Measurements from ENCODE around the gene LIME1. TPM values are rescaled to one million over a fixed set of nuclear protein-coding genes. Genes with fewer than 3 reads are reported as not detected.

LIME1 gene
- total and polyA plus RNA-seq, 9 of the 15 experiments (the other 6 are each of a cell fraction or from before 2014, with no cell fraction given), result 0.11 to 17.1 (median 2.8) TPM; not detected in 2

DNA sequence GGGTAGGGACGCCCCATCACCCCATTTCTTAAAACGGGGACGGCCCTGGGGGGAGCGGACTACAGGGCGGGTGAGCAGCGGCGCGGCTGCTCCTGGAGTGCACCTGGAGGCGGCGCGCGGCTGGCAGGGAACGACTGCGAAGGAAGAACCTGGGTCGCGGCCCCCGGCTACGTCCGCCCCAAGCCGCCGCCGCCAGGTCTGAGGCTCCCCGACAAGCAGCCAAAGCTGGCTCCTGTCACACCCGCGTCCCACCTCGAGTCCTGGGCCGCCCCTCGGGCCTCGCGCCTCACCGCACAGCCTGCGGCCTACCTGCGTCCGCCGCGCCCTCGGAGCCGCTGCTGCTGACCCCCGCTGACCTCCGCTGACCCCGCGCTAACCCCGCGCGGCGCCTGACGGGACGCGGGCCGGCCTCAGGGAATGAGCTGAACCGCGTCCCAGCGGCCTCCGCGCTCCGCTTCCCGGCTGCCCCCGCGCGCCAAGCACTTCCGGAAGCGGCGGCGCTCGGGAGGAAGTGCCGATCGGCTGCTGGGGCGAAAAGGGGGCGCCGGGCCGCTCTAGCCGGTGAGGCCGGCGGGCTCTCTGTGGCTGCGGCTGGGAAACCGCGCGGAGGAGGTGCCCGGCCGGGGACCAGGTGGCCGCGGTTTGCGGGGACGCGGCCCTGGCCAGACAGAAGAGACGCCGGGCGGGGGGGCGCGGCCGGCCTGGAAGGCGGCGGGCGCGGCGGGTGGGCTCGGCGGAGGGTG lies 28.7 kb upstream of the LIME1 start, which contains the start of the genes ARFRP1 and ZGPAT (continued):
- TF ChIP-seq, protein P1, sequence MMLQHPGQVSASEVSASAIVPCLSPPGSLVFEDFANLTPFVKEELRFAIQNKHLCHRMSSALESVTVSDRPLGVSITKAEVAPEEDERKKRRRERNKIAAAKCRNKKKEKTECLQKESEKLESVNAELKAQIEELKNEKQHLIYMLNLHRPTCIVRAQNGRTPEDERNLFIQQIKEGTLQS (IDR thresholded peaks at IDR 0.05), result no peak
- TF ChIP-seq, protein P1 (CRISPR knock-in tag; conservative IDR thresholded peaks at IDR 0.05), result no peak
- TF ChIP-seq, protein P2, sequence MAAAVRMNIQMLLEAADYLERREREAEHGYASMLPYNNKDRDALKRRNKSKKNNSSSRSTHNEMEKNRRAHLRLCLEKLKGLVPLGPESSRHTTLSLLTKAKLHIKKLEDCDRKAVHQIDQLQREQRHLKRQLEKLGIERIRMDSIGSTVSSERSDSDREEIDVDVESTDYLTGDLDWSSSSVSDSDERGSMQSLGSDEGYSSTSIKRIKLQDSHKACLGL (CRISPR knock-in tag; IDR thresholded peaks at IDR 0.05; ENCODE audit: borderline replicate concordance, poor library complexity, severe bottlenecking), result no peak
- TF ChIP-seq ZNF354B (CRISPR knock-in tag; IDR thresholded peaks at IDR 0.05) (no peak), XRCC4 (IDR thresholded peaks at IDR 0.05; ENCODE audit: extremely low read depth, insufficient read depth, insufficient read length) (no peak), ZNF561 (CRISPR knock-in tag; conservative IDR thresholded peaks at IDR 0.05) (no peak), KDM2B (CRISPR knock-in tag; IDR thresholded peaks at IDR 0.05) (no peak), TRIM28 (IDR thresholded peaks at IDR 0.05) (no peak), ZNF217 (CRISPR knock-in tag; IDR thresholded peaks at IDR 0.05) (no peak), BRD9 (IDR thresholded peaks at IDR 0.05; ENCODE audit: low read depth, partially characterized antibody) (no peak), SMAD4 (CRISPR knock-in tag; conservative IDR thresholded peaks at IDR 0.05) (peak; percentile 76), ARHGAP35 (IDR thresholded peaks at IDR 0.05; ENCODE audit: partially characterized antibody) (no peak), ZNF253 (CRISPR knock-in tag; conservative IDR thresholded peaks at IDR 0.05) (no peak)
- TF ChIP-seq, protein P3, sequence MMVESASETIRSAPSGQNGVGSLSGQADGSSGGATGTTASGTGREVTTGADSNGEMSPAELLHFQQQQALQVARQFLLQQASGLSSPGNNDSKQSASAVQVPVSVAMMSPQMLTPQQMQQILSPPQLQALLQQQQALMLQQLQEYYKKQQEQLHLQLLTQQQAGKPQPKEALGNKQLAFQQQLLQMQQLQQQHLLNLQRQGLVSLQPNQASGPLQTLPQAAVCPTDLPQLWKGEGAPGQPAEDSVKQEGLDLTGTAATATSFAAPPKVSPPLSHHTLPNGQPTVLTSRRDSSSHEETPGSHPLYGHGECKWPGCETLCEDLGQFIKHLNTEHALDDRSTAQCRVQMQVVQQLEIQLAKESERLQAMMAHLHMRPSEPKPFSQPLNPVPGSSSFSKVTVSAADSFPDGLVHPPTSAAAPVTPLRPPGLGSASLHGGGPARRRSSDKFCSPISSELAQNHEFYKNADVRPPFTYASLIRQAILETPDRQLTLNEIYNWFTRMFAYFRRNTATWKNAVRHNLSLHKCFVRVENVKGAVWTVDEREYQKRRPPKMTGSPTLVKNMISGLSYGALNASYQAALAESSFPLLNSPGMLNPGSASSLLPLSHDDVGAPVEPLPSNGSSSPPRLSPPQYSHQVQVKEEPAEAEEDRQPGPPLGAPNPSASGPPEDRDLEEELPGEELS (CRISPR knock-in tag; IDR thresholded peaks at IDR 0.05; ENCODE audit: borderline replicate concordance), result no peak
- TF ChIP-seq, protein P4, sequence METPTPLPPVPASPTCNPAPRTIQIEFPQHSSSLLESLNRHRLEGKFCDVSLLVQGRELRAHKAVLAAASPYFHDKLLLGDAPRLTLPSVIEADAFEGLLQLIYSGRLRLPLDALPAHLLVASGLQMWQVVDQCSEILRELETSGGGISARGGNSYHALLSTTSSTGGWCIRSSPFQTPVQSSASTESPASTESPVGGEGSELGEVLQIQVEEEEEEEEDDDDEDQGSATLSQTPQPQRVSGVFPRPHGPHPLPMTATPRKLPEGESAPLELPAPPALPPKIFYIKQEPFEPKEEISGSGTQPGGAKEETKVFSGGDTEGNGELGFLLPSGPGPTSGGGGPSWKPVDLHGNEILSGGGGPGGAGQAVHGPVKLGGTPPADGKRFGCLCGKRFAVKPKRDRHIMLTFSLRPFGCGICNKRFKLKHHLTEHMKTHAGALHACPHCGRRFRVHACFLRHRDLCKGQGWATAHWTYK (CRISPR knock-in tag; IDR thresholded peaks at IDR 0.05), result peak; percentile 82
- TF ChIP-seq, protein P5, sequence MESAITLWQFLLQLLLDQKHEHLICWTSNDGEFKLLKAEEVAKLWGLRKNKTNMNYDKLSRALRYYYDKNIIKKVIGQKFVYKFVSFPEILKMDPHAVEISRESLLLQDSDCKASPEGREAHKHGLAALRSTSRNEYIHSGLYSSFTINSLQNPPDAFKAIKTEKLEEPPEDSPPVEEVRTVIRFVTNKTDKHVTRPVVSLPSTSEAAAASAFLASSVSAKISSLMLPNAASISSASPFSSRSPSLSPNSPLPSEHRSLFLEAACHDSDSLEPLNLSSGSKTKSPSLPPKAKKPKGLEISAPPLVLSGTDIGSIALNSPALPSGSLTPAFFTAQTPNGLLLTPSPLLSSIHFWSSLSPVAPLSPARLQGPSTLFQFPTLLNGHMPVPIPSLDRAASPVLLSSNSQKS (CRISPR knock-in tag; IDR thresholded peaks at IDR 0.05), result no peak
- TF ChIP-seq, protein P6, sequence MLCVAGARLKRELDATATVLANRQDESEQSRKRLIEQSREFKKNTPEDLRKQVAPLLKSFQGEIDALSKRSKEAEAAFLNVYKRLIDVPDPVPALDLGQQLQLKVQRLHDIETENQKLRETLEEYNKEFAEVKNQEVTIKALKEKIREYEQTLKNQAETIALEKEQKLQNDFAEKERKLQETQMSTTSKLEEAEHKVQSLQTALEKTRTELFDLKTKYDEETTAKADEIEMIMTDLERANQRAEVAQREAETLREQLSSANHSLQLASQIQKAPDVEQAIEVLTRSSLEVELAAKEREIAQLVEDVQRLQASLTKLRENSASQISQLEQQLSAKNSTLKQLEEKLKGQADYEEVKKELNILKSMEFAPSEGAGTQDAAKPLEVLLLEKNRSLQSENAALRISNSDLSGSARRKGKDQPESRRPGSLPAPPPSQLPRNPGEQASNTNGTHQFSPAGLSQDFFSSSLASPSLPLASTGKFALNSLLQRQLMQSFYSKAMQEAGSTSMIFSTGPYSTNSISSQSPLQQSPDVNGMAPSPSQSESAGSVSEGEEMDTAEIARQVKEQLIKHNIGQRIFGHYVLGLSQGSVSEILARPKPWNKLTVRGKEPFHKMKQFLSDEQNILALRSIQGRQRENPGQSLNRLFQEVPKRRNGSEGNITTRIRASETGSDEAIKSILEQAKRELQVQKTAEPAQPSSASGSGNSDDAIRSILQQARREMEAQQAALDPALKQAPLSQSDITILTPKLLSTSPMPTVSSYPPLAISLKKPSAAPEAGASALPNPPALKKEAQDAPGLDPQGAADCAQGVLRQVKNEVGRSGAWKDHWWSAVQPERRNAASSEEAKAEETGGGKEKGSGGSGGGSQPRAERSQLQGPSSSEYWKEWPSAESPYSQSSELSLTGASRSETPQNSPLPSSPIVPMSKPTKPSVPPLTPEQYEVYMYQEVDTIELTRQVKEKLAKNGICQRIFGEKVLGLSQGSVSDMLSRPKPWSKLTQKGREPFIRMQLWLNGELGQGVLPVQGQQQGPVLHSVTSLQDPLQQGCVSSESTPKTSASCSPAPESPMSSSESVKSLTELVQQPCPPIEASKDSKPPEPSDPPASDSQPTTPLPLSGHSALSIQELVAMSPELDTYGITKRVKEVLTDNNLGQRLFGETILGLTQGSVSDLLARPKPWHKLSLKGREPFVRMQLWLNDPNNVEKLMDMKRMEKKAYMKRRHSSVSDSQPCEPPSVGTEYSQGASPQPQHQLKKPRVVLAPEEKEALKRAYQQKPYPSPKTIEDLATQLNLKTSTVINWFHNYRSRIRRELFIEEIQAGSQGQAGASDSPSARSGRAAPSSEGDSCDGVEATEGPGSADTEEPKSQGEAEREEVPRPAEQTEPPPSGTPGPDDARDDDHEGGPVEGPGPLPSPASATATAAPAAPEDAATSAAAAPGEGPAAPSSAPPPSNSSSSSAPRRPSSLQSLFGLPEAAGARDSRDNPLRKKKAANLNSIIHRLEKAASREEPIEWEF (CRISPR knock-in tag; IDR thresholded peaks at IDR 0.05), result no peak
